GM12891 (cell line): ENCODE data around the gene STC2.
"Not testable (repeated sequence)": the region's sequence is repeated elsewhere in the genome, so short reads cannot be mapped to it uniquely, and the experiment has no call there.

Source experiments
- DNase-seq: peaks from one replicate; pipeline ENCODE4 v3.0.0; 2011; ENCODE audit warnings: low spot score; ENCODE audit not compliant: insufficient read length
- FAIRE-seq: peaks from 2 replicates; lab custom pipeline; 2011; peaks lifted over from hg19 to GRCh38; lab: Jason Lieb, UNC
- PAX5 ChIP-seq: IDR thresholded peaks from 2 replicates; pipeline ENCODE4 v1.6.1; 2011; ENCODE audit warnings: low read length, moderate library complexity, mild to moderate bottlenecking; ENCODE audit not compliant: insufficient read depth, severe bottlenecking
- POLR2A ChIP-seq: IDR thresholded peaks from 2 replicates; pipeline ENCODE4 v1.6.1; 2011; ENCODE audit warnings: low read depth, low read length, control low read depth
- POLR2AphosphoS5 ChIP-seq: IDR thresholded peaks from 2 replicates; pipeline ENCODE4 v1.6.1; 2011; ENCODE audit warnings: low read depth, low read length, control low read depth
- POU2F2 ChIP-seq: IDR thresholded peaks from 2 replicates; pipeline ENCODE4 v1.6.1; 2011; ENCODE audit warnings: low read depth, mild to moderate bottlenecking, control low read depth, low read length, moderate library complexity
- SPI1 ChIP-seq: IDR thresholded peaks from 2 replicates; pipeline ENCODE4 v1.6.1; 2011; ENCODE audit warnings: low read depth, low read length, control low read depth
- TAF1 ChIP-seq: IDR thresholded peaks from 2 replicates; pipeline ENCODE4 v1.6.1; 2011; ENCODE audit warnings: low read depth, low read length, control low read depth

The STC2 gene

GRCh38 chr5:173288632-173289031, 39.6 kb downstream of the STC2 start:
- DNase-seq = no peak
- TF ChIP-seq SPI1 (no peak), POLR2A (no peak), POU2F2 (no peak), PAX5 (no peak), POLR2AphosphoS5 (no peak)
- FAIRE-seq = no peak

DNA sequence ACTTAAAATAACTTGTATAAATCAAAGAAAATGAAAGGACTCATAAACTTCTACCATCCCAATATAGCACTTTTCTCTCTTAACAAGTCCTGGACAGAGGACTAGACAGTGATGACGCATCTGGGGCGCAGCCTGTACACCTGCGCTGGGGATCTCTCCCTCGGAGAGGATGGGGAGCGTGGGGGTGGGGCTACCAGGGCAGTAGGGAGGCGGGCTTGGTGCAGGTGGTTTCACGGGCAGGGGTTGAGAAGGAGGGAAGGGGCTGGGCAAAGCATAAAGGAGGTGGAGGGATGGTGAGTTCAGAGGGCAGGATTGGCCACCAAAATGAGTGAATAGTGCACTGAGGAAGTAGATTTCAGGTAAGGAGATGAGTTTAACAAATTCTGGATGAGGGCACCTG, 41.1 kb downstream of the STC2 start:
- no peak for TF ChIP-seq PAX5
- no peak for FAIRE-seq

GRCh38 chr5:173284343-173284958, 43.8 kb downstream of the STC2 start:
- FAIRE-seq = peak; percentile 65
- DNase-seq = not testable (repeated sequence)

More for the DNA sequence above, 41.1 kb downstream of the STC2 start:
- DNase-seq = no peak

- TF ChIP-seq POLR2A (no peak), POU2F2 (no peak), TAF1 (no peak)
- FAIRE-seq = peak; percentile 83
- peak; percentile 70 for DNase-seq
Measured at GRCh38 chr5:173283318-173284288, 44.6 kb downstream of the STC2 start.

DNA sequence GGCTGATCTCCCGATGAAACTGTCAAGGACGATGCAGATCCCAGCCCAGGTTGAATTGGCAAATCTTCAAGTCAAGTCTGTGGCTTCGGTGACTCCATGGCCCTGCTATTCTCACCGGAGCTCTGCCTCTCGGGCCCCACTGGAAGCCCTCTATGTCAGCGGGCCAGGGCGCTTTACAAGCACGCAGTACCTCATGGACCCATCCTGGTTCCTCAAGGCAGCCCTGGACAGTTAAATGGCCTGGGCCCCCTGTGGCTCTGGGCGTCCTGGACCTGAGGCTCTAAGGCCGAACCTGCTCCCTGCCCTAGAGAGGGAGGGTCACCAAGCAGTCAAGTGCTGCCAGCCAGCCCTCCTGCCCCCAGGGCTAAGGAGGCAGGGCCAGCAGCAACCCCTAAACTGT, 45.3 kb downstream of the STC2 start:
- TF ChIP-seq SPI1 (no peak), TAF1 (no peak), POLR2AphosphoS5 (no peak)
- FAIRE-seq (no peak), DNase-seq (no peak)

- FAIRE-seq (no peak), DNase-seq (no peak)
- no peak for TF ChIP-seq SPI1
- no peak for TF ChIP-seq POLR2A
- TF ChIP-seq POLR2AphosphoS5 = no peak
- no peak for TF ChIP-seq POU2F2
- no peak for TF ChIP-seq TAF1
- no peak for TF ChIP-seq PAX5
Measured at GRCh38 chr5:173281910-173282309, 46.3 kb downstream of the STC2 start.

DNA sequence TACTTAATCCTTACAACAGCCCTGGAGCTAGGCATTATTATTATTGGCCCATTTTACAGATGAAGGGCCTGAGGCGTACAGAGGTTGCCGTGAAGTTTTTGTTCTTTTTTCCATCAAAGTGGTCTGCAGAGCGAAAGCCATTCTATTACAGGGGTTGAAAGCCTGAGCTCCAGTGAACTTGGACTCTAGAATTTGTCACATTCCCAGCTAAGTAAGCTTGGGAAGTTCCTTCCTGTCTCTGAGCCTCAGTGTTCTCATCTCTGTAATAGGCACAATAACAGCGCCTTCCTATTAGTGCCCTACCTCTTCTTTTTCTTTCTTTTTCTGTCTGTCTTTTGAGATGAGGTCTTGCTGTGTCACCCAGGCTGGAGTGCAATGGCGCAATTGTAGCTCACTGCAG, 49.0 kb downstream of the STC2 start:
- DNase-seq = no peak
- no peak for FAIRE-seq
- TF ChIP-seq PAX5 (no peak), POLR2AphosphoS5 (no peak), POLR2A (no peak), POU2F2 (no peak), SPI1 (no peak), TAF1 (no peak)

GRCh38 chr5:173278641-173279040, 49.6 kb downstream of the STC2 start:
- FAIRE-seq (no peak), DNase-seq (no peak)

GRCh38 chr5:173278172-173278571, 50.0 kb downstream of the STC2 start:
- TF ChIP-seq POLR2A = no peak
- TF ChIP-seq POU2F2 = no peak
- no peak for TF ChIP-seq TAF1
- TF ChIP-seq POLR2AphosphoS5 = no peak
- no peak for TF ChIP-seq SPI1
- no peak for DNase-seq
- no peak for FAIRE-seq

More at GRCh38 chr5:173278641-173279040, 49.6 kb downstream of the STC2 start:
- TF ChIP-seq POLR2AphosphoS5 = no peak
- no peak for TF ChIP-seq POLR2A
- TF ChIP-seq PAX5 = no peak
- no peak for TF ChIP-seq POU2F2
- TF ChIP-seq TAF1 = no peak
- TF ChIP-seq SPI1 = no peak

DNA sequence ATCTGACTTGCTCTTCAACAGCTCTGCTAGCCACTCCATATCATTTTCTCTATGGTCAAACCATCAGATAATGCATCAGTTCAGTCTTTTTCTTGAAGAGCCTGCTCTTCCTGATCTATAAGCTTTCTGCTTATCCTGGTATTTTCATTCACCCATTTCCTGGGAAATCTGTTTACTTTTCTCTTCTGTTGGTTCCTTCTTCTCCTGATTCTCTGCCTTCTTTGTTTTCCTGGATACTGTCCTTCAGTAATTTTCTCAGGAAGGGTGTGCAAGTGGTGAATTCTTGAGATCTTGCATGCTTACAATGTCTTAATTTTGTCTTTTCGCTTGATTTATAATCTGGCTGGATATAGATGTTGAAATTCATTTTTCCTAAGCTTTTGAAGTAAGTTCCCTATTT, 53.4 kb downstream of the STC2 start:
- TF ChIP-seq SPI1 = no peak
- DNase-seq (no peak), FAIRE-seq (no peak)

GRCh38 chr5:173271419-173271818, 56.8 kb downstream of the STC2 start:
- no peak for DNase-seq
- TF ChIP-seq POLR2A (no peak), SPI1 (0 out of 2 replicates have a peak, but pooled peaks have one; percentile 25)
- no peak for FAIRE-seq
